Stimulated activated CD4-positive, alpha-beta T cell treated with anti-CD3 and anti-CD28 coated beads, Interleukin-4, amount 100 ng/mL, for 1 hour (primary cell): ENCODE data around the gene RNF144B.
"Not testable (repeated sequence)": the region's sequence is repeated elsewhere in the genome, so short reads cannot be mapped to it uniquely, and the experiment has no call there.

Experiments
- DNase-seq: peaks from one replicate; pipeline ENCODE4 v3.0.0-alpha.2; 2020

Gene RNF144B

GRCh38 chr6:18451756-18452155 lies 64.6 kb downstream of the RNF144B start:
- no peak for DNase-seq

- DNase-seq, result no peak
Observed at GRCh38 chr6:18454446-18454845, 67.3 kb downstream of the RNF144B start.

- no peak for DNase-seq
Observed at GRCh38 chr6:18457065-18457737, 70.1 kb downstream of the RNF144B start.

GRCh38 chr6:18458086-18458485 lies 70.9 kb downstream of the RNF144B start:
- not testable (repeated sequence) for DNase-seq

GRCh38 chr6:18463429-18463828 lies 76.3 kb downstream of the RNF144B start:
- DNase-seq, result no peak

GRCh38 chr6:18464176-18464575 lies 77.0 kb downstream of the RNF144B start:
- no peak for DNase-seq

- DNase-seq, result no peak
Observed at GRCh38 chr6:18465410-18466154, 78.4 kb downstream of the RNF144B start.

GRCh38 chr6:18467741-18468502 lies 80.8 kb downstream of the RNF144B start:
- no peak for DNase-seq

GRCh38 chr6:18468503-18468843 lies 81.3 kb downstream of the RNF144B start:
- DNase-seq, result no peak

GRCh38 chr6:18469536-18469935 lies 82.4 kb downstream of the RNF144B start:
- DNase-seq, result no peak

GRCh38 chr6:18471232-18471964 lies 84.2 kb downstream of the RNF144B start:
- no peak for DNase-seq

- DNase-seq, result no peak
Observed at GRCh38 chr6:18472941-18473340, 85.8 kb downstream of the RNF144B start.

- no peak for DNase-seq
Observed at GRCh38 chr6:18473755-18474154, 86.6 kb downstream of the RNF144B start.

- DNase-seq, result no peak
Observed at GRCh38 chr6:18477301-18477941, 90.3 kb downstream of the RNF144B start.

GRCh38 chr6:18478610-18479009 lies 91.5 kb downstream of the RNF144B start:
- DNase-seq, result no peak

- no peak for DNase-seq
Observed at GRCh38 chr6:18481870-18482269, 94.7 kb downstream of the RNF144B start.

- DNase-seq, result no peak
Observed at GRCh38 chr6:18485660-18486435, 98.7 kb downstream of the RNF144B start.

GRCh38 chr6:18488004-18488403 lies 100.9 kb downstream of the RNF144B start:
- no peak for DNase-seq

GRCh38 chr6:18488526-18489270 lies 101.5 kb downstream of the RNF144B start:
- DNase-seq, result no peak

GRCh38 chr6:18489335-18489734 lies 102.2 kb downstream of the RNF144B start:
- DNase-seq, result no peak
